ENCODE measurements around the gene SBDS.
"Not testable (repeated sequence)": the region's sequence is repeated elsewhere in the genome, so short reads cannot be mapped to it uniquely, and the experiment has no call there.

SBDS gene

GRCh38 chr7:66996444-66997191, 1.2 kb upstream of the SBDS start, which contains the start of gene TYW1:
Gene TYW1 (plus strand): TSS chr7:66996833. CDS start chr7:66996979, 146 bp downstream.
- in situ Hi-C loops (cut with MboI; ENCODE audit: low sequenced_read_pairs): not testable (repeated sequence)

- in situ Hi-C loops (cut with MboI; ENCODE audit: low sequenced_read_pairs): not testable (repeated sequence)
Observed at GRCh38 chr7:66994691-66995049, 716 bp downstream of the SBDS start.

GRCh38 chr7:66994051-66994450, 1.3 kb downstream of the SBDS start:
- in situ Hi-C loops (cut with MboI; ENCODE audit: low sequenced_read_pairs): not testable (repeated sequence)

- in situ Hi-C loops (cut with MboI; ENCODE audit: low sequenced_read_pairs): not testable (repeated sequence)
Observed at GRCh38 chr7:66989552-66989951, 5.8 kb downstream of the SBDS start.

GRCh38 chr7:66980336-66980735, 15.1 kb downstream of the SBDS start:
- in situ Hi-C loops (cut with MboI; ENCODE audit: low sequenced_read_pairs): not testable (repeated sequence)

- in situ Hi-C loops (cut with MboI; ENCODE audit: low sequenced_read_pairs): not testable (repeated sequence)
Observed at GRCh38 chr7:66979013-66979412, 16.4 kb downstream of the SBDS start.

GRCh38 chr7:66978312-66978711, 17.1 kb downstream of the SBDS start:
- in situ Hi-C loops (cut with MboI; ENCODE audit: low sequenced_read_pairs): not testable (repeated sequence)

GRCh38 chr7:66974986-66975590, 20.3 kb downstream of the SBDS start:
- in situ Hi-C loops (cut with MboI; ENCODE audit: low sequenced_read_pairs): no loop called here

- in situ Hi-C loops (cut with MboI; ENCODE audit: low sequenced_read_pairs): no loop called here
Observed at GRCh38 chr7:66970310-66970709, 25.1 kb downstream of the SBDS start.

- in situ Hi-C loops (cut with MboI; ENCODE audit: low sequenced_read_pairs): not testable (repeated sequence)
Observed at GRCh38 chr7:66969001-66969400, 26.4 kb downstream of the SBDS start.

- in situ Hi-C loops (cut with MboI; ENCODE audit: low sequenced_read_pairs): no loop called here
Observed at GRCh38 chr7:66967029-66967428, 28.4 kb downstream of the SBDS start.

GRCh38 chr7:66964411-66964810, 31.0 kb downstream of the SBDS start:
- in situ Hi-C loops (cut with MboI; ENCODE audit: low sequenced_read_pairs): no loop called here

GRCh38 chr7:66961096-66961495, 34.3 kb downstream of the SBDS start:
- in situ Hi-C loops (cut with MboI; ENCODE audit: low sequenced_read_pairs): no loop called here

GRCh38 chr7:66960192-66960591, 35.2 kb downstream of the SBDS start:
- in situ Hi-C loops (cut with MboI; ENCODE audit: low sequenced_read_pairs): no loop called here

GRCh38 chr7:66958538-66959350, 36.6 kb downstream of the SBDS start:
- in situ Hi-C loops (cut with MboI; ENCODE audit: low sequenced_read_pairs): no loop called here

GRCh38 chr7:66957595-66958290, 37.6 kb downstream of the SBDS start:
- in situ Hi-C loops (cut with MboI; ENCODE audit: low sequenced_read_pairs): no loop called here

- in situ Hi-C loops (cut with MboI; ENCODE audit: low sequenced_read_pairs): no loop called here
Observed at GRCh38 chr7:66953044-66953427, 42.4 kb downstream of the SBDS start.

GRCh38 chr7:66952343-66953043, 42.9 kb downstream of the SBDS start:
- in situ Hi-C loops (cut with MboI; ENCODE audit: low sequenced_read_pairs): no loop called here

GRCh38 chr7:66950763-66951162, 44.6 kb downstream of the SBDS start:
- in situ Hi-C loops (cut with MboI; ENCODE audit: low sequenced_read_pairs): no loop called here

- in situ Hi-C loops (cut with MboI; ENCODE audit: low sequenced_read_pairs): no loop called here
Observed at GRCh38 chr7:66950311-66950710, 45.1 kb downstream of the SBDS start.

Data from hTERT RPE-1 (cell line).